HepG2 (cell line): ENCODE data around the gene APBA1. TPM values are rescaled to one million over a fixed set of nuclear protein-coding genes. Genes with fewer than 3 reads are reported as not detected.

Source experiments
- ATAC-seq: fragments of 200-7000 bp; cut with Tn5 transposase; 3 replicates; pipeline ENCODE4 v1.9.1; 2020; ENCODE audit warnings: mild to moderate bottlenecking, moderate library complexity
- BruUV-seq: library from RNA; stranded (reverse); fragments of 400-500 nt; replicated peaks from 2 replicates; lab custom pipeline; 2021; lab: Mats Ljungman, UMichigan
- CTCF ChIA-PET: fragments of 300-600 bp; formaldehyde crosslinking; extraction: SDS; loops from one replicate; lab custom pipeline; 2021; ENCODE audit warnings: low total read pairs, inconsistent platforms, low intra/inter-chr PET ratio; lab: Yijun Ruan, JAX
- POLR2A ChIA-PET: fragments of 350-600 bp; sonication (Branson Sonifier 250); formaldehyde crosslinking; loops from one replicate; lab custom pipeline; 2020; ENCODE audit warnings: antibody characterized with exemption, inconsistent platforms; lab: Yijun Ruan, JAX
- DNase-seq: peaks from one replicate; pipeline ENCODE4 v3.0.0-alpha.2; 2015; ENCODE audit warnings: low spot score
- FAIRE-seq: peaks from 3 replicates; lab custom pipeline; 2011; peaks lifted over from hg19 to GRCh38; lab: Jason Lieb, UNC
- H2AFZ ChIP-seq: one replicate; pipeline ENCODE4 v1.6.1; 2011; ENCODE audit warnings: low read length, inconsistent platforms
- H3K27ac ChIP-seq: fragments of 300-600 bp; 3 replicates; pipeline ENCODE4 v1.8.0; 2011; ENCODE audit warnings: mixed run types, mild to moderate bottlenecking, mixed read lengths, low read length, inconsistent platforms; ENCODE audit not compliant: insufficient read depth; ENCODE audit errors: extremely low read length
- H3K27me3 ChIP-seq, 2 experiments: fragments of 200-600 bp in 1 of 2; 2 replicates in 1 of 2; 3 replicates in 1 of 2; pipeline versions ENCODE4 v1.6.0 to v1.8.0; 2011; ENCODE audit warnings: low read length in 2 of 2, mild to moderate bottlenecking in 2 of 2, moderate library complexity in 2 of 2, inconsistent platforms in 1 of 2; ENCODE audit not compliant: insufficient read depth in 2 of 2, control insufficient read depth in 1 of 2
- H3K36me3 ChIP-seq, 2 experiments: fragments of 200-600 bp in 1 of 2; replicated peaks in 1 of 2; 2 replicates in 1 of 2; 3 replicates in 1 of 2; pipeline versions ENCODE4 v1.5.1 to v1.8.0; 2011; ENCODE audit warnings: low read length in 2 of 2, inconsistent platforms in 1 of 2; ENCODE audit not compliant: insufficient read depth in 2 of 2, control insufficient read depth in 1 of 2
- H3K4me1 ChIP-seq: 2 replicates; pipeline ENCODE4 v1.5.1; 2012; ENCODE audit warnings: low read length, inconsistent platforms; ENCODE audit not compliant: insufficient read depth
- H3K4me2 ChIP-seq: 2 replicates; pipeline ENCODE4 v1.6.0; 2011; ENCODE audit warnings: low read depth, low read length, inconsistent platforms
- H3K4me3 ChIP-seq, 3 experiments: fragments of 200-600 bp in 1 of 3; sonication (generic), shearing (Covaris generic) in 1 of 3; replicated peaks in 1 of 3; 2 replicates each; pipeline ENCODE4 v1.5.1; 2011 to 2016; ENCODE audit warnings: low read length in 3 of 3, inconsistent platforms in 2 of 3, low read depth in 2 of 3, mild to moderate bottlenecking in 2 of 3, control low read depth in 1 of 3, mixed read lengths in 1 of 3; ENCODE audit not compliant: insufficient read depth in 1 of 3
- H3K79me2 ChIP-seq: one replicate; pipeline ENCODE4 v1.6.1; 2011; ENCODE audit warnings: low read length, inconsistent platforms; ENCODE audit not compliant: insufficient read depth
- H3K9ac ChIP-seq: 2 replicates; pipeline ENCODE4 v1.6.0; 2011; ENCODE audit warnings: mild to moderate bottlenecking, low read depth, low read length, inconsistent platforms; ENCODE audit not compliant: insufficient read depth
- H3K9me3 ChIP-seq: 2 replicates; pipeline ENCODE4 v1.5.1; 2012; ENCODE audit warnings: mild to moderate bottlenecking, low read length
- H4K20me1 ChIP-seq: 2 replicates; pipeline ENCODE4 v1.6.0; 2011; ENCODE audit warnings: inconsistent platforms, mild to moderate bottlenecking, low read length, moderate library complexity; ENCODE audit not compliant: insufficient read depth
- ZNF563 ChIP-seq: sonication (generic); formaldehyde crosslinking; IDR thresholded peaks from 2 replicates; pipeline ENCODE4 v1.8.0; 2022; ENCODE audit warnings: mild to moderate bottlenecking, moderate library complexity, missing genetic modification reagents
- ZNF792 ChIP-seq: IDR thresholded peaks from 2 replicates; pipeline ENCODE4 v1.6.1; 2016
- WGBS: methylation state at CpG from one replicate; pipeline ENCODE4 v1.1.6; 2017; ENCODE audit warnings: low lambda C conversion rate; 5-methylcytosine and 5-hydroxymethylcytosine counted together
- in situ Hi-C: cut with HindIII; loops from 2 replicates; pipeline ENCODE4 v1.10.0; 2017; ENCODE audit warnings: low pct_unique_long_range_greater_than_20kb; ENCODE audit not compliant: extremely low pct_ligation_motif_present
- intact Hi-C: fragments of 100-400 bp; cut with micrococcal nuclease; formaldehyde crosslinking; loops from one replicate; pipeline ENCODE4 v1.10.0; 2022; ENCODE audit not compliant: unreplicated experiment
- polyA plus RNA-seq, 8 experiments: library from polyadenylated mRNA; depleted of rRNA in 3 of 8; stranded (reverse) in 7 of 8; unstranded in 1 of 8; fragments of >200 nt; fragmentation: Illumina TruSeq in 4 of 8; extraction: Trizol in 4 of 8; gene quantifications; 2 replicates each; pipeline versions ENCODE4 v1.2.1 to v1.2.3, GENCODE V29; 2011 to 2016; ENCODE audit warnings: low read depth in 4 of 8, missing spikeins in 1 of 8, mixed read lengths in 1 of 8; ENCODE audit not compliant: insufficient read depth in 1 of 8
- total RNA-seq, 5 experiments: library from RNA; depleted of rRNA; stranded (reverse); fragments of >200 nt; fragmentation: Illumina TruSeq; extraction: Trizol; gene quantifications; 2 replicates each; pipeline ENCODE4 v1.2.3, GENCODE V29; 2016; ENCODE audit warnings: low read depth in 1 of 5
- TF ChIP-seq, protein P1 (sequence below): sonication (generic); formaldehyde crosslinking; IDR thresholded peaks from 2 replicates; pipeline ENCODE4 v1.5.0; 2020; ENCODE audit warnings: mild to moderate bottlenecking, missing genetic modification reagents, borderline replicate concordance
- TF ChIP-seq, protein P2 (sequence below): sonication (generic); formaldehyde crosslinking; IDR thresholded peaks from 2 replicates; pipeline ENCODE4 v1.5.0; 2020; ENCODE audit warnings: missing genetic modification reagents

APBA1 gene
- total and polyA plus RNA-seq, 2 of the 13 experiments (the other 11 are each of a cell fraction or from before 2014, with no cell fraction given), result 0.15 TPM; not detected in 1

DNA sequence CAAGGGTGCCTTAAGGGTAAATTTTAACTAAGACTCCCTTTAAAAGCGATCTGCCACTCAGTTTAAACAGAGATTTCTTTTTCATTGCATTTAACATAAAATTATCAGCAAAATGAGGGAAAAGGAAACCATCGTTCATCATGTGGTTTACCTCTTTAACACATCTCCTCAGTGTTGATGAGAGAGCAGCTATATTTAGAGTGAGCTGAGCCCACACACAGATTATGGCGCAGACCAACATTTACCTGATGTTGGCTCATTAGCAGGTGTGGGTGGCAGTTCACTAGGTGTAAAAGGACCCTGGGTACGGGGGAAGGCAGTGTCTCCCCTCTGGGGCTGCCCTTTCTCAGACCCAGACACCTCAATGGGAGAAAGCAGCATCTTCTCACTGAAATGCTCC, 197.3 kb downstream of the APBA1 start (continued):
- TF ChIP-seq, protein P1, sequence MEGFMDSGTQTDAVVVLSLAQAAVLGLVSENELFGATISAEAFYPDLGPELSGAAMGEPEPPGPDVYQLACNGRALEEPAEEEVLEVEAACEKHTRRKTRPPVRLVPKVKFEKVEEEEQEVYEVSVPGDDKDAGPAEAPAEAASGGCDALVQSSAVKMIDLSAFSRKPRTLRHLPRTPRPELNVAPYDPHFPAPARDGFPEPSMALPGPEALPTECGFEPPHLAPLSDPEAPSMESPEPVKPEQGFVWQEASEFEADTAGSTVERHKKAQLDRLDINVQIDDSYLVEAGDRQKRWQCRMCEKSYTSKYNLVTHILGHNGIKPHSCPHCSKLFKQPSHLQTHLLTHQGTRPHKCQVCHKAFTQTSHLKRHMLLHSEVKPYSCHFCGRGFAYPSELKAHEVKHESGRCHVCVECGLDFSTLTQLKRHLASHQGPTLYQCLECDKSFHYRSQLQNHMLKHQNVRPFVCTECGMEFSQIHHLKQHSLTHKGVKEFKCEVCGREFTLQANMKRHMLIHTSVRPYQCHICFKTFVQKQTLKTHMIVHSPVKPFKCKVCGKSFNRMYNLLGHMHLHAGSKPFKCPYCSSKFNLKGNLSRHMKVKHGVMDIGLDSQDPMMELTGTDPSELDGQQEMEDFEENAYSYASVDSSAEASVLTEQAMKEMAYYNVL (CRISPR knock-in tag), result no peak
- TF ChIP-seq, protein P2, sequence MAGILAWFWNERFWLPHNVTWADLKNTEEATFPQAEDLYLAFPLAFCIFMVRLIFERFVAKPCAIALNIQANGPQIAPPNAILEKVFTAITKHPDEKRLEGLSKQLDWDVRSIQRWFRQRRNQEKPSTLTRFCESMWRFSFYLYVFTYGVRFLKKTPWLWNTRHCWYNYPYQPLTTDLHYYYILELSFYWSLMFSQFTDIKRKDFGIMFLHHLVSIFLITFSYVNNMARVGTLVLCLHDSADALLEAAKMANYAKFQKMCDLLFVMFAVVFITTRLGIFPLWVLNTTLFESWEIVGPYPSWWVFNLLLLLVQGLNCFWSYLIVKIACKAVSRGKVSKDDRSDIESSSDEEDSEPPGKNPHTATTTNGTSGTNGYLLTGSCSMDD (CRISPR knock-in tag), result no peak
- TF ChIP-seq ZNF563 (CRISPR knock-in tag), result no peak

DNA sequence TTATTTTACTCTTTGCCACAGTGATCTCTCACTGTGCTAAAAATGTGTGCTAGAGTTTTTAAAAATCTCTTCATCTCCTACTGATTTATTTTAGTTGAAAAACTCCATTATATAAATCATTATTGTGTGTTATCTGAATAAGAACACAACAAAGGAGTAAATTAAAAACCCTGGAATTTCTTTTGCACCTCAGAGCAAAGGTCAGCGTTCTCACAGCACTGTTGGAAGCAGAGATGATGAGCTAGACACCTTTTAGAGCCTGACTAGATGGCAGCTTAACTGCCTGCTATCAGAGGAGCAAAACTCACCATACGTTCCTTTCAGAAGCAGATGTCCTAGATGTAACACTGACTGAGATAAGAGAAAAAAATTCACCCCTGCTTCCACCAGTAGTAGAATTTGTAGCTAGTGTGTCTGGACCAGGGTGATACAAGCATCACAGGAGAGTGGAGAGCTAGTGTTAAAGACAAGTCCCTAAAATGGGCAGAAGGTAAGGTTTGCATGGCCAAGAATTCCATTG, 200.0 kb downstream of the APBA1 start:
- in situ Hi-C loops (no loop called here), intact Hi-C loops (no loop called here)
- H3K4me2 ChIP-seq, result no peak overlapping the region
- ChIA-PET POLR2A (no interaction called here), CTCF (no interaction called here)
- no peak for DNase-seq
- H3K36me3 ChIP-seq, result no peaks in the 10 kb centered on the region
- no peak overlapping the region for H3K9ac ChIP-seq
- FAIRE-seq, result no peak
- peaks cover 0 to 3% of the 10 kb centered on the region in 2 experiments; a peak in 1 of 5 replicates for H3K27me3 ChIP-seq
- no peaks in the 10 kb centered on the region for H3K79me2 ChIP-seq
- H3K4me3 ChIP-seq, result no peak overlapping the region
- no peak overlapping the region for H2AFZ ChIP-seq
- WGBS, result 20% methylated on average over 2 of the region's 2 CpGs
- H3K27ac ChIP-seq, result no peak overlapping the region
- H3K9me3 ChIP-seq, result no peaks in the 10 kb centered on the region
- no peak for TF ChIP-seq ZNF792
- ATAC-seq, result no peak
- peaks cover 11% of the 10 kb centered on the region for H3K4me1 ChIP-seq
- H4K20me1 ChIP-seq, result no peaks in the 10 kb centered on the region
- no TSS peak for BruUV-seq
